Activated CD8-positive, alpha-beta memory T cell treated with anti-CD3 and anti-CD28 coated beads, Interleukin-2, amount 50 U/mL, for 48 hours (primary cell): Measurements from ENCODE around the gene KIFAP3.

Source experiments
- DNase-seq: peaks from one replicate; pipeline ENCODE4 v3.0.0-alpha.2; 2020

Gene KIFAP3

DNA sequence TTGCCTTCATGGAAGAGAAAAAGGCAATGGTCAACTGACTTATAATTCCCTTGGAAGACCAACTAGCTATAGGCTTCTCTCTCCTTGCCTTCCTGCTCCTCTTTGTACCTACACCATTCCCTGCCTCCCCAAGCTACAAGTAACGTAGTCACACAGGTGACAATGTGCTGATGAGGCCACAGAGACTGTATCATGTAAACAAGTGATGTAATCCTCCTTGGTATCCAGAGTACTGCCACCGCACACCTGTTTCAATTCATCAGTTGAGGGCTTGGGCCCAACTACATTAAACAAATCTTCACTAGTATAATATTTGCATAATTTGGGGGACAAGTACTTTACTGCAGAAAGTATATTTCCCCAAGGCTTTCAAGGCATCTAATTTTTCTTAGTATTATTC lies 104.4 kb downstream of the KIFAP3 start:
- no peak for DNase-seq

DNA sequence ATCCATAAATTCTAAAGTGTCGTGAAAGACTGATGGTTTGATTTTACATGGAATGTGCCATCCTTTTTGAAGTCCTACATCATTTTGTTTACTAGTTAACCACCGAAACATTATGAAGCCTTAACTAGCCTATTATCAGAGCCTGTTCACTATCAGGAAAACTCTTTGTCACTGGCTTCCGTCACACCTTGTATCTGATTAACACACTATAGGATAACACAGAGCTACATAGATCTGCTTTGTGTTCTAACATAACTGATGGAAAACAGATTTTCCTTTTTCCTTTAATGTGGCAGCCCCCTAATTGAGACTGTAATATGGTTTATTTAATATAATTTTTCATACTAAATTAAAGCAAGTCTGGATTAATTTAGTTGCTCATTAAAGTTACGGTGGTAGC lies 106.3 kb downstream of the KIFAP3 start:
- DNase-seq, result no peak

DNA sequence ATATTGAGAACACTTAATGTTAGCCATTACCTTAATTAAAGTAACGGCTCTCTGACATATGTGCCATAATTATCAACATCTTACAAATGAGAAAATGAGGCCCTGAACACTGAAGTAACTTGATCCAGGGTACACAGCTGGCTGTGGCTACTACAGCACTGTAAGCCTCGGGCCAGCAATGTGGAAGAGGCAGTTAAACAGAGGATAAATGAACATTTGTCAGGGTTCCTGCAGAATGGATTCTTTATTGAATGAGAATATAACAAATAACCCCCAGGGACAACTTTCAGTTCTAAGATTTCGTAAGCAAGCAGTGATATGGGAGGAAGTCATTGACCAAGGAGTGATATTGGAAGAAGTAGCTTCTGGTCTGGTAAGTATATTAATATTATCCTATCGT lies 110.3 kb downstream of the KIFAP3 start:
- DNase-seq, result no peak

DNA sequence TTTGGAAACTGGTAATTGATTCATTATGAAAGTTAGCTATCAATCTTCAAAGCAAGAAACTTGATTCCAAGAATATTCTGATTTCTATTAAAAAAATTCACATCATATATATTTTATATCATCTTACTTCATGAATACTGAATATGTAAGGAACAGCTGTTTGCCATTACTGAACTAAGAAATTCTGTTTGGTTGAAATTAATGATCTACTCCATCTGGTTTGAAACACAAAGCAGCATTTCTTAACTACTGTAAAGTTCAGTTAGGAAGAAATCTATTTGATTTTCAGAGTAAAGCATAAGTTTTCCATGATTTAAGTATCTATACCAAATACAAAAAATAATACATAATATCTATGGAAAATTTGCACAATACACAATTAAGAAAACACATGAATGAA lies 114.8 kb downstream of the KIFAP3 start:
- DNase-seq, result no peak

DNA sequence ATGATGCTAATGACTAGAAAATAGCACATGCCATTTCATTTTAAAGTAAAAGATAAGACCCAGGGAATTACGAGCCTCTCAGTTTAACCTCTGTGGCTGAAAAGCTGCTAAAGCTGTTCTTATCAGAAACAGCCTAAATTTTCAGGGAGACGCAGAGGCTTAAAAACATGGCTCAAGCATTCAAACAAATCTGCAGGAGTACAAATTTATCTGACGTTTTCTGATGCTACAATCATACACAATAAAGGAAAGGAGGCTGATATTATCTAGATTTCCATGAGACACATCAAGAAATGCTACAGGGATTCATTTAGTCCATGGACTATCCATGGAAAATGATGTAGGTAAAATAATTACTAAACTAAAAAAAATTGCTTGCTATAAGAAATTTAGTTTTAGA lies 115.5 kb downstream of the KIFAP3 start:
- no peak for DNase-seq

- DNase-seq, result no peak
Observed at GRCh38 chr1:169957884-169958283, 116.6 kb downstream of the KIFAP3 start.

DNA sequence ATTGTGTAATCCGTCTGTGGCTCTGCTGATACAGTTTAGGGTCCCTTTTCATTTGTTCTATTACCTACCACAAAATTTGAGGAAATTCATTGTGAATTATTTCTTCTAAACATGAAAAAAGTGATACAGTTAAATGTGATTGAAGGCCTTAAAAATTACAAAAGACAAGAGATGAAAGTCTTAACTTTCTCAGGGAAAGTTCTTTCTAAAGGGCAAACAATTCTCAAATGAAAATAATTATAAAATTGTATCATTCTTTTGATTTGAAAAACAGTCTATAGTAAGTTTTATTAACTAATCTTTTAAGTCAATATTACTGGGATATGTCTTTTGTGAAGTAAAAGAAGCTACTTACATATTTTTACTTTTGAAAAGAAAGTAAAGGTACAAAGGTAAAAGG lies 123.4 kb downstream of the KIFAP3 start:
- no peak for DNase-seq

DNA sequence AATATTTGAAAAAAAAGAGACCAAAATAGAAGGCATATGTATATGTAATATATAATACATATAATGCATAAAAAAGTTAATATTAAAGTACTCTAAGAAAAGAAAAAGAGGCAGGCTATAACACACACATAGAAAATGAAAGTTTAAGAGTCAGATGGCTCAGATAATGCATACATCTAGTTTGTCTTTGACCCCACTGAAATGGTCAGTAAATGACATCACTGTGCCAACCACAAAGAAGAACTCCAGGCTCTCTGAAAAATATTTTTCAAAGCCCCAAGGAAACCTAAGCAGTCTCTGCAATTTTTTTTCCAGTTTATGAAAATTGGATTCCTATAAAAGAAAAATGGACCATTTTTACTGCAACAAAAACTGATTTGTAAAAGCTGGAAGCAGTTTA lies 125.4 kb downstream of the KIFAP3 start:
- no peak for DNase-seq

- no peak for DNase-seq
Observed at GRCh38 chr1:169946206-169946605, 128.3 kb downstream of the KIFAP3 start.

DNA sequence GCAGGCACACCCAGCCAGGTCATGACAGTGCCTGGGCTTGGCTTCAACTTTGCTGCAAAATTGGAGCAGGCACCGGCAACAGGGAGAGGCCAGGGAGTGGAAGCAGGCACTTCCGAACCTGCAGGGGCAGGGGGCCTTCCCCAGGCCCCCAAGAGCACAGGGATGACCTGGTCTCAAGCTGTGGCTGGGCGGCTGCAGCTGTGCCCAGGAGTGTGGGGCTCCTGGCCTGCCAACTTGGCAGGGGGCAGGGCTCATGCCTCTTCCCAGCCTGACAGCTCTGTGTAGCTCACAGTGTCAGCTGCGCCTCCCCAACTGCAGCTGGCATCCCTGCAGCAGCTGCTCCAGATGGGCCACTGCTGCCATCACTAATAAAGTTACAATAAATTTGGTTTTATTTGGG lies 129.3 kb downstream of the KIFAP3 start:
- no peak for DNase-seq

DNA sequence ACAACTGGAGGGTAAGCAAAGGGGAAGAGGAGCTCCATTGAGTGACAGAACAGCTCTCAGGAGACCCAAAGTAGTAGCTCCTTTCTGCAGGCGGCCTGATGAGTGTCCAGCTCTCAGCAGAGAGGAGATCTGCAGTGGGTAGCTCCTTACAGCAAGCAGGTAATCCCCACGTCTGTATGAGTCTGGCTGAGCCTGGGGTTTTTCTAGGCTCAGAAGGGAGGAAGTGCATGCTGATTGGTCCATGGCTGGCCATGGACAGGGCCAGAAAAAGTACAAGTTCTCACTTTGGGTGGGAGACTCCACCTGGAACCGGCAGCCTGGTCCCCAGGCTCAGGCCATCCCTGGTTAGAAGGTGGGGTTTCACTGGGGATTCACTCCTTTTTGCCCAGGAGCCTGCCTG lies 129.9 kb downstream of the KIFAP3 start:
- DNase-seq, result no peak

- no peak for DNase-seq
Observed at GRCh38 chr1:169943963-169944526, 130.4 kb downstream of the KIFAP3 start.

- DNase-seq, result no peak
Observed at GRCh38 chr1:169941982-169942830, 132.3 kb downstream of the KIFAP3 start.

- DNase-seq, result no peak
Observed at GRCh38 chr1:169933984-169934725, 140.3 kb downstream of the KIFAP3 start.

- no peak for DNase-seq
Observed at GRCh38 chr1:169931795-169932231, 142.7 kb downstream of the KIFAP3 start.

DNA sequence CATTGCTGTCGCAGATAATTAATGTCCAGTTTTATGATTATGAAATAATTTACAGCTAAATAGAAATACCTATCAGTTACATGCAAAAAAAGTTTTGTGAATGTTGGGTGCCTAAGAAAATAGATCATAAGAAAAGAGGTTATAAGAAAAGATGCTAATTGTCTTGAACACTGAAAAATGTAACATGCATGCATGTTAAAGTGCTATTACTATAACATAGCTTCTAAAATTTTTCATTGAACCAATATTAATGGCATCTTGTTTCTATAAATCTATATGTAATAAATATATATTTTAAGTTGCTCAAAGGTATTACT lies 145.3 kb downstream of the KIFAP3 start:
- no peak for DNase-seq

- no peak for DNase-seq
Observed at GRCh38 chr1:169928438-169929209, 145.9 kb downstream of the KIFAP3 start.

DNA sequence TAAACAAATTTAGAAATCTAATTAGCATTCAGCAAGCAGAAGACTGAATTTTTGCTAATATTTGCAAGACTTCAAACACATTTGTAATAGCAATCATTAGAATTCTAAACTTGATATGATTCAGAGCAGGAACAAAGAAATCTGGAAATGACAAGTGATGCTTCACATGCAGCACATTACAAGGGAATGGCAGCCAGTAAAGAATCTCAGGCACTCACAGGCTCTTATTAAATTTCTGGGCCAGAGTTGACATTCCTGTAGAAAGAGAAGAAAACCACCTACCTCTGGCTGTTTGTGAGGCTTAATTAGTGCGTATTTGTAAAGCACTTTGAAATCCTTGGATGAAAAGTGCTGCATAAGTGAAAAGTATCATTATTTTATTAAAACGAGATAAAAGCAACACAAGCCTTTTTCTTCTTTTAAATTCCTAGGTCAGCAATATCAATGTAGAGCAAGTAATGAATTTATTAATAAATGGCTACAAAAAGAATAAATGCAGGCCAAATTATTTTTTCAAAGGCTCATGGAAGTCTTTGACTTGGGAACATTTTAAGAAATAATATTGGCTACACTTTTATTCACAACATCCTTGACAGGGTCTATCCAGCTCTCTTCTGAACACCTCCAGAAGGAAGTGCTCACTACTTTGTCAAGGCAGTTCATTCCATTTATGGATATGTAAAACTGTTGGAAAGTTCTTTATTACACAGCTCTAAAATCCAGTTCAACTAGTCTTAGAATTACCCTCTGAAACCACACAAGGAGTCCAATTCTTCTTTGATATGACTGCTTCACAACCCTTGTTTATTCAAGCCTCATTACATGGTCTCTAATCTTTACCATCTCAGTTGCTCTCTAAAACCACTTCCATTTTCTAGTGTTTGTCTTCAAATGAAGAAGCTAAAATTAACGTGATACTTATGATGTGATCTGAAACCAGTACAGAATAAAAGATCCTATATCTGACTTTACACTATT lies 148.7 kb downstream of the KIFAP3 start:
- DNase-seq, result no peak

DNA sequence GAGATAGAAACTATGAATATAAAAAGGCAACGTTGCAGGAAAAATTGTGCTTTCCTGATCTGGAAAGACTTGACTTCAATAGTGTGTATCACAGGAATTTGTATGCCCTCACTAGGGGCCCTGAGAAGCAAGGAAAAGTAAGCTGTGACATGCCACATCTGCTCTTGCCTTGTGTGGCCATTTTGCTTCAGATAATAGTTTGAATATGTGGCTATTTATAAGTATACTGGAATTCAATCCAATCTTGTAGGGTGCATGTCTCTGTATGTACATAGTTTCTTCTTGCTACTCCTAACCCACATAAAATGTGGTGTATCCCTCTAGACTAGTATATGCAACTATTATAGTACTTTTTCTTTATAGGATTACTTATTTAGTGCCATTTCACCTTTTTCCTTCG lies 149.7 kb downstream of the KIFAP3 start:
- no peak for DNase-seq

- DNase-seq, result no peak
Observed at GRCh38 chr1:169924063-169924462, 150.4 kb downstream of the KIFAP3 start.

GRCh38 chr1:169921080-169921479 lies 153.4 kb downstream of the KIFAP3 start:
- no peak for DNase-seq

GRCh38 chr1:169918927-169919326 lies 155.6 kb downstream of the KIFAP3 start:
- DNase-seq, result no peak
